ENCODE results near the gene CGNL1.
A peak's percentile ranks its signal among the peaks of the same experiment; 100 is the strongest.

CGNL1 gene

GRCh38 chr15:57356178-57356577 is 20.1 kb upstream of the CGNL1 start:
- Histone ChIP-seq H3K36me3 (no peaks in the 10 kb centered on the region), H3K4me1 (no peaks in the 10 kb centered on the region), H3K27me3 (no peaks in the 10 kb centered on the region), H3K9me3 (no peaks in the 10 kb centered on the region), H3K4me3 (ENCODE audit: low read depth, low read length) (no peak overlapping the region)
- TF ChIP-seq CTCF (IDR thresholded peaks at IDR 0.05; ENCODE audit: low read depth, low read length), result no peak
- DNase-seq, result no peak

- Histone ChIP-seq H3K9me3 (no peaks in the 10 kb centered on the region), H3K36me3 (no peaks in the 10 kb centered on the region), H3K4me1 (no peaks in the 10 kb centered on the region), H3K4me3 (ENCODE audit: low read depth, low read length) (no peak overlapping the region), H3K27me3 (no peaks in the 10 kb centered on the region)
- DNase-seq, result no peak
- no peak for TF ChIP-seq CTCF (IDR thresholded peaks at IDR 0.05; ENCODE audit: low read depth, low read length)
These were observed 19.7 kb upstream of the CGNL1 start for GRCh38 chr15:57356636-57357035.

GRCh38 chr15:57357799-57358198 is 18.5 kb upstream of the CGNL1 start:
- no peaks in the 10 kb centered on the region for H3K4me1 ChIP-seq
- H3K27me3 ChIP-seq, result no peaks in the 10 kb centered on the region
- no peak for TF ChIP-seq CTCF (IDR thresholded peaks at IDR 0.05; ENCODE audit: low read depth, low read length)
- no peak for DNase-seq
- H3K4me3 ChIP-seq (ENCODE audit: low read depth, low read length), result no peak overlapping the region
- no peaks in the 10 kb centered on the region for H3K36me3 ChIP-seq
- H3K9me3 ChIP-seq, result no peaks in the 10 kb centered on the region

GRCh38 chr15:57358571-57358970 is 17.7 kb upstream of the CGNL1 start:
- no peak for TF ChIP-seq CTCF (IDR thresholded peaks at IDR 0.05; ENCODE audit: low read depth, low read length)
- H3K36me3 ChIP-seq, result no peaks in the 10 kb centered on the region

GRCh38 chr15:57363661-57364060 is 12.6 kb upstream of the CGNL1 start:
- no peaks in the 10 kb centered on the region for H3K4me1 ChIP-seq
- DNase-seq, result no peak
- H3K27me3 ChIP-seq, result no peaks in the 10 kb centered on the region
- H3K9me3 ChIP-seq, result no peaks in the 10 kb centered on the region
- no peaks in the 10 kb centered on the region for H3K36me3 ChIP-seq
- TF ChIP-seq CTCF (IDR thresholded peaks at IDR 0.05; ENCODE audit: low read depth, low read length), result no peak
- H3K4me3 ChIP-seq (ENCODE audit: low read depth, low read length), result no peak overlapping the region

More at GRCh38 chr15:57358571-57358970, 17.7 kb upstream of the CGNL1 start:
- Histone ChIP-seq H3K27me3 (no peaks in the 10 kb centered on the region), H3K9me3 (no peaks in the 10 kb centered on the region), H3K4me1 (no peaks in the 10 kb centered on the region), H3K4me3 (ENCODE audit: low read depth, low read length) (no peak overlapping the region)
- no peak for DNase-seq

- no peaks in the 10 kb centered on the region for H3K9me3 ChIP-seq
- peak; percentile 39 for TF ChIP-seq CTCF (IDR thresholded peaks at IDR 0.05; ENCODE audit: low read depth, low read length)
These were observed 11.9 kb upstream of the CGNL1 start for GRCh38 chr15:57364282-57365007.

More at GRCh38 chr15:57364282-57365007, 11.9 kb upstream of the CGNL1 start:
- Histone ChIP-seq H3K4me1 (no peaks in the 10 kb centered on the region), H3K27me3 (no peaks in the 10 kb centered on the region), H3K36me3 (no peaks in the 10 kb centered on the region), H3K4me3 (ENCODE audit: low read depth, low read length) (no peak overlapping the region)
- DNase-seq, result no peak
